ENCODE results near the gene HEYL. TPM values are rescaled to one million over a fixed set of nuclear protein-coding genes. Genes with fewer than 3 reads are reported as not detected.

HEYL gene
- total RNA-seq, 2 experiments from 2014 or later: 0.05 TPM; not detected in 1

DNA sequence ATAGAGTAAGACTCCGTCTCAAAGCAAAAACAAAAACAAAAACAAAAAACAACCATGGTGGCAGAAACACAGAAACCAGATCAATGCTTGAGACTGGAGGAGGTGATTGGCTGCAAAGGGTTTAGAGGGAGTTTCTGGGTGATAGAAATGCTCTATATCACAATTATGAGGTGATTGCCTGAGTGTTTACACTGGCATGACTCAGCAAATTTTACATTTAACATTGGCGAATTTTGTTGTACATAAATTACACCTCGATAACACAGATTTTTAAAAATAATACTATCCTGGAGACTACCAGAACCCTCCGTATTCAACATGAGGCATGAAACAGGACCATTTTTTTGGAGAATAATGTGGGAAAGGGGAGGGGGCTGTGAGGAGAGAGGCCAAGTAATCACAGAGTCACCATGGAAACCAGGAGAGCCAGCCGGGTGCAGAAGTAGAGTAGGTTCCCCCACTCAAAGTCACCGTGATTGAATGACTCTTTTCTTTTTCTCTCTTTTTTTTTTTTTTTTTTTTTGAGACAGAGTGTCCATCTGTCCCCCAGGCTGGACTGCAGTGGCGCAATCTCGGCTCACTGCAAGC, 24.3 kb downstream of the HEYL start:
- H3K27ac ChIP-seq (ENCODE audit: low read depth in 1 of 2, low read length in 2 of 2): no peak overlapping the region
- intact Hi-C loops (cut with DNase I, micrococcal nuclease): no loop called here
- no peaks in the 10 kb centered on the region for H3K27me3 ChIP-seq (ENCODE audit: control insufficient read depth in 1 of 2, insufficient read depth in 2 of 2, low read length in 2 of 2)
- no peak overlapping the region for H3K4me3 ChIP-seq (ENCODE audit: low read length)
- no peak for ATAC-seq (ENCODE audit: poor library complexity)
- no peaks in the 10 kb centered on the region for H3K4me1 ChIP-seq (ENCODE audit: insufficient read depth, low read length)
- H3K36me3 ChIP-seq (ENCODE audit: insufficient read depth, low read length): no peaks in the 10 kb centered on the region
- no peaks in the 10 kb centered on the region for H3K9me3 Mint-ChIP-seq
- H3K4me1 Mint-ChIP-seq (ENCODE audit: low read depth): no peaks in the 10 kb centered on the region
- ChIA-PET CTCF (no interaction called here), POLR2A (no interaction called here)
- TF ChIP-seq, protein P1, sequence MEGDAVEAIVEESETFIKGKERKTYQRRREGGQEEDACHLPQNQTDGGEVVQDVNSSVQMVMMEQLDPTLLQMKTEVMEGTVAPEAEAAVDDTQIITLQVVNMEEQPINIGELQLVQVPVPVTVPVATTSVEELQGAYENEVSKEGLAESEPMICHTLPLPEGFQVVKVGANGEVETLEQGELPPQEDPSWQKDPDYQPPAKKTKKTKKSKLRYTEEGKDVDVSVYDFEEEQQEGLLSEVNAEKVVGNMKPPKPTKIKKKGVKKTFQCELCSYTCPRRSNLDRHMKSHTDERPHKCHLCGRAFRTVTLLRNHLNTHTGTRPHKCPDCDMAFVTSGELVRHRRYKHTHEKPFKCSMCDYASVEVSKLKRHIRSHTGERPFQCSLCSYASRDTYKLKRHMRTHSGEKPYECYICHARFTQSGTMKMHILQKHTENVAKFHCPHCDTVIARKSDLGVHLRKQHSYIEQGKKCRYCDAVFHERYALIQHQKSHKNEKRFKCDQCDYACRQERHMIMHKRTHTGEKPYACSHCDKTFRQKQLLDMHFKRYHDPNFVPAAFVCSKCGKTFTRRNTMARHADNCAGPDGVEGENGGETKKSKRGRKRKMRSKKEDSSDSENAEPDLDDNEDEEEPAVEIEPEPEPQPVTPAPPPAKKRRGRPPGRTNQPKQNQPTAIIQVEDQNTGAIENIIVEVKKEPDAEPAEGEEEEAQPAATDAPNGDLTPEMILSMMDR (IDR thresholded peaks at IDR 0.05): no peak
- H3K27me3 Mint-ChIP-seq: peaks cover 6% of the 10 kb centered on the region
- no peak for DNase-seq
- no peak overlapping the region for H3K4me3 Mint-ChIP-seq
- H3K36me3 Mint-ChIP-seq (ENCODE audit: low read depth): no peaks in the 10 kb centered on the region
- no peak overlapping the region for H3K27ac Mint-ChIP-seq
- no peaks in the 10 kb centered on the region for H3K9me3 ChIP-seq (ENCODE audit: control insufficient read depth in 1 of 2, insufficient read depth in 1 of 2, low read length in 2 of 2)

DNA sequence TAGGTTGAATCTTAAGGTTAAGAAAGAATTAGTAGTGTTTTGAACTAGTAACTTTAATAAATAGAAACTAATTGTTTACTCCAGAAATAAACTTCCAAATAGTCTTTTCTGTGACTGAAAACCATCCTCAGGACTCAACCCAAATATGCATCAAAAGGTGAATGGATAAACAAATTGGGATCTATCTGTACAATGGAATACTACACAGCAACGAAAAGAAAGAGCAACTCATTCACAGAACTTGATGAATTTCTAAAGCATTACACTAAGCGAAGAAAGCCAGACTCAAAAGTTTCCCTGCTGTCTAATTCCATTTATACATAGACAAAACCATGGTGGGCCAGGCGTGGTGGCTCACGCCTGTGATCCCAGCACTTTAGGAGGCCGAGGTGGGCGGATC, 25.0 kb downstream of the HEYL start:
- no peaks in the 10 kb centered on the region for H3K36me3 Mint-ChIP-seq (ENCODE audit: low read depth)
- H3K27ac Mint-ChIP-seq: no peak overlapping the region
- peaks cover 5% of the 10 kb centered on the region for H3K4me1 ChIP-seq (ENCODE audit: insufficient read depth, low read length)
- TF ChIP-seq, protein P1 (IDR thresholded peaks at IDR 0.05): no peak
- ATAC-seq (ENCODE audit: poor library complexity): no peak
- no peak overlapping the region for H3K4me3 ChIP-seq (ENCODE audit: low read length)
- CTCF ChIA-PET: no interaction called here
- H3K27ac ChIP-seq (ENCODE audit: low read depth in 1 of 2, low read length in 2 of 2): no peak overlapping the region
- H3K27me3 Mint-ChIP-seq: peaks cover 6% of the 10 kb centered on the region
- POLR2A ChIA-PET: no interaction called here
- peaks cover 2% of the 10 kb centered on the region for H3K4me1 Mint-ChIP-seq (ENCODE audit: low read depth)
- intact Hi-C loops (cut with DNase I, micrococcal nuclease): no loop called here
- no peak for DNase-seq
- H3K9me3 Mint-ChIP-seq: no peaks in the 10 kb centered on the region
- H3K27me3 ChIP-seq (ENCODE audit: control insufficient read depth in 1 of 2, insufficient read depth in 2 of 2, low read length in 2 of 2): no peaks in the 10 kb centered on the region
- no peak overlapping the region for H3K4me3 Mint-ChIP-seq
- no peaks in the 10 kb centered on the region for H3K9me3 ChIP-seq (ENCODE audit: control insufficient read depth in 1 of 2, insufficient read depth in 1 of 2, low read length in 2 of 2)
- H3K36me3 ChIP-seq (ENCODE audit: insufficient read depth, low read length): no peaks in the 10 kb centered on the region

- H3K4me3 ChIP-seq (ENCODE audit: low read length): no peak overlapping the region
- CTCF ChIA-PET: no interaction called here
- peaks cover 5% of the 10 kb centered on the region for H3K4me1 Mint-ChIP-seq (ENCODE audit: low read depth)
- intact Hi-C loops (cut with DNase I, micrococcal nuclease): no loop called here
- H3K36me3 Mint-ChIP-seq (ENCODE audit: low read depth): no peaks in the 10 kb centered on the region
- no peak for ATAC-seq (ENCODE audit: poor library complexity)
- no peak overlapping the region for H3K4me3 Mint-ChIP-seq
- peaks cover 7% of the 10 kb centered on the region for H3K4me1 ChIP-seq (ENCODE audit: insufficient read depth, low read length)
- H3K9me3 Mint-ChIP-seq: no peaks in the 10 kb centered on the region
- POLR2A ChIA-PET: no interaction called here
- no peak overlapping the region for H3K27ac Mint-ChIP-seq
- H3K9me3 ChIP-seq (ENCODE audit: control insufficient read depth in 1 of 2, insufficient read depth in 1 of 2, low read length in 2 of 2): no peaks in the 10 kb centered on the region
- H3K27me3 Mint-ChIP-seq: peaks cover 6% of the 10 kb centered on the region
- no peak for DNase-seq
- no peaks in the 10 kb centered on the region for H3K27me3 ChIP-seq (ENCODE audit: control insufficient read depth in 1 of 2, insufficient read depth in 2 of 2, low read length in 2 of 2)
- H3K36me3 ChIP-seq (ENCODE audit: insufficient read depth, low read length): no peaks in the 10 kb centered on the region
- H3K27ac ChIP-seq (ENCODE audit: low read depth in 1 of 2, low read length in 2 of 2): no peak overlapping the region
- TF ChIP-seq, protein P1 (IDR thresholded peaks at IDR 0.05): no peak
Observed at GRCh38 chr1:39613250-39613649, 26.2 kb downstream of the HEYL start.

All from CD4-positive, alpha-beta T cell (primary cell).